ENCODE measurements around the gene C8B.

C8B gene

GRCh38 chr1:56894014-56894413, 71.8 kb downstream of the C8B start:
- no peak for DNase-seq

GRCh38 chr1:56890229-56890628, 75.6 kb downstream of the C8B start:
- DNase-seq: no peak

- no peak for DNase-seq
Observed at GRCh38 chr1:56881417-56881816, 84.4 kb downstream of the C8B start.

- DNase-seq: no peak
Observed at GRCh38 chr1:56880774-56881173, 85.0 kb downstream of the C8B start.
